DOHH2 (cell line): ENCODE measurements around the gene CIT.

Experiments
- H3F3A ChIP-seq: fragments of 200-600 bp; sonication (generic), shearing (Covaris generic); 2 replicates; pipeline ENCODE4 v1.6.0; 2016; ENCODE audit warnings: antibody characterized with exemption, mild to moderate bottlenecking; ENCODE audit not compliant: control insufficient read depth, insufficient read depth
- H3K27ac ChIP-seq: fragments of 200-600 bp; sonication (generic); 2 replicates; pipeline ENCODE4 v1.5.1; 2014; ENCODE audit warnings: low read depth, mild to moderate bottlenecking, low read length, moderate library complexity
- H3K27me3 ChIP-seq: fragments of 200-600 bp; sonication (generic); 2 replicates; pipeline ENCODE4 v1.6.1; 2014; ENCODE audit warnings: mild to moderate bottlenecking, low read length, mixed read lengths; ENCODE audit not compliant: control insufficient read depth
- H3K36me3 ChIP-seq: fragments of 200-600 bp; sonication (generic); 2 replicates; pipeline ENCODE4 v1.6.1; 2014; ENCODE audit warnings: mild to moderate bottlenecking, low read length, moderate library complexity, mixed read lengths; ENCODE audit not compliant: control insufficient read depth
- H3K4me1 ChIP-seq: fragments of 200-600 bp; sonication (generic); 2 replicates; pipeline ENCODE4 v1.6.1; 2014; ENCODE audit warnings: mild to moderate bottlenecking, low read length, mixed read lengths; ENCODE audit not compliant: control insufficient read depth
- H3K4me2 ChIP-seq: fragments of 200-600 bp; sonication (generic); 2 replicates; pipeline ENCODE4 v1.6.0; 2014; ENCODE audit warnings: mild to moderate bottlenecking, low read length, moderate library complexity
- H3K4me3 ChIP-seq: fragments of 200-600 bp; sonication (generic); 2 replicates; pipeline ENCODE4 v1.5.1; 2014; ENCODE audit warnings: mild to moderate bottlenecking, low read length, mixed read lengths
- H3K79me2 ChIP-seq: fragments of 200-600 bp; sonication (generic); 2 replicates; pipeline ENCODE4 v1.6.1; 2014; ENCODE audit warnings: mild to moderate bottlenecking, low read length, mixed read lengths; ENCODE audit not compliant: control insufficient read depth
- H3K9me2 ChIP-seq: fragments of 200-600 bp; sonication (generic); replicated peaks from 2 replicates; pipeline ENCODE4 v1.6.1; 2014; ENCODE audit warnings: mild to moderate bottlenecking, low read length, mixed read lengths; ENCODE audit not compliant: control insufficient read depth
- H3K9me3 ChIP-seq: fragments of 200-600 bp; sonication (generic); 2 replicates; pipeline ENCODE4 v1.6.1; 2014; ENCODE audit warnings: antibody characterized with exemption, low read length, mixed read lengths; ENCODE audit not compliant: control insufficient read depth, insufficient read depth
- H4K20me1 ChIP-seq: fragments of 200-600 bp; sonication (generic); 2 replicates; pipeline ENCODE4 v1.6.0; 2014; ENCODE audit warnings: low read depth, mild to moderate bottlenecking, antibody characterized with exemption, low read length, moderate library complexity; ENCODE audit not compliant: control insufficient read depth, insufficient read depth
- CTCF ChIP-seq: fragments of 200-600 bp; sonication (generic); IDR thresholded peaks from one replicate; pipeline ENCODE4 v1.5.1; 2014; ENCODE audit warnings: antibody characterized with exemption, mild to moderate bottlenecking, low read depth, low read length; ENCODE audit not compliant: poor library complexity, severe bottlenecking
- EZH2phosphoT487 ChIP-seq: fragments of 200-600 bp; sonication (generic); IDR thresholded peaks from 2 replicates; pipeline ENCODE4 v1.6.1; 2017; ENCODE audit warnings: borderline replicate concordance, mild to moderate bottlenecking, antibody characterized with exemption, low read length, moderate library complexity, mixed read lengths

Gene CIT

GRCh38 chr12:119684711-119685369 lies 192.3 kb downstream of the CIT start:
- Histone ChIP-seq H3F3A (peaks cover 18% of the 10 kb centered on the region), H3K27ac (no peak overlapping the region), H3K27me3 (no peaks in the 10 kb centered on the region), H3K36me3 (peaks cover 65% of the 10 kb centered on the region), H3K9me3 (no peaks in the 10 kb centered on the region), H3K4me3 (no peak overlapping the region), H3K9me2 (no peaks in the 10 kb centered on the region), H4K20me1 (no peaks in the 10 kb centered on the region), H3K4me1 (peaks cover 34% of the 10 kb centered on the region), H3K79me2 (no peaks in the 10 kb centered on the region), H3K4me2 (no peak overlapping the region)
- TF ChIP-seq CTCF (no peak), EZH2phosphoT487 (no peak)

DNA sequence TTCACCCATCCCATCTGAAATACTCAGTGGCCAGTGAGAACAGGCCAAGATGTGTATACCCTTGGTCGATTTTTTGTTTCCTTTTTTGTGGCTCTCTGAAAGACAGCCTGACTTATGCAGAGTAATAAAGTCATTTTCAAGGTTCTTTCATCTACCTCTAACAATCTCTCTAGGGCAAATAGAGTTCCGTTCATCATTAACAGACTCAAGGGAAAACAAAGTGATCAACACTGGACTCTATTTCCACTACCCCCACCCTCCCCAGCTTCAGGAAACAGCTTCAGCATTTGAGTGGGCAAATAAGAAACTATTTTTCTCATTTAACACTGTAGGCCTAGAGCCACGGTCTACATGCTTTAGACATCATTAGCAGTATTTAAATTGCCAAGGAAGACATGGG lies 193.3 kb downstream of the CIT start:
- no peaks in the 10 kb centered on the region for H3K9me3 ChIP-seq
- no peaks in the 10 kb centered on the region for H4K20me1 ChIP-seq
- peaks cover 34% of the 10 kb centered on the region for H3K4me1 ChIP-seq
- H3F3A ChIP-seq: peaks cover 18% of the 10 kb centered on the region
- H3K4me2 ChIP-seq: no peak overlapping the region
- no peaks in the 10 kb centered on the region for H3K9me2 ChIP-seq
- H3K27ac ChIP-seq: no peak overlapping the region
- H3K27me3 ChIP-seq: no peaks in the 10 kb centered on the region
- H3K4me3 ChIP-seq: no peak overlapping the region
- H3K79me2 ChIP-seq: no peaks in the 10 kb centered on the region
- H3K36me3 ChIP-seq: peaks cover 75% of the 10 kb centered on the region
- TF ChIP-seq CTCF (no peak), EZH2phosphoT487 (no peak)

GRCh38 chr12:119683413-119683812 lies 193.7 kb downstream of the CIT start:
- peaks cover 77% of the 10 kb centered on the region for H3K36me3 ChIP-seq
- H3K27ac ChIP-seq: no peak overlapping the region; the same call in 1 of the 2 replicates
- H3K79me2 ChIP-seq: no peaks in the 10 kb centered on the region

More at GRCh38 chr12:119683413-119683812, 193.7 kb downstream of the CIT start:
- H3K27me3 ChIP-seq: no peaks in the 10 kb centered on the region
- no peaks in the 10 kb centered on the region for H3K9me3 ChIP-seq
- TF ChIP-seq EZH2phosphoT487 (no peak), CTCF (no peak)
- no peaks in the 10 kb centered on the region for H3K9me2 ChIP-seq
- peaks cover 18% of the 10 kb centered on the region for H3F3A ChIP-seq
- no peaks in the 10 kb centered on the region for H4K20me1 ChIP-seq
- H3K4me3 ChIP-seq: no peak overlapping the region
- peaks cover 34% of the 10 kb centered on the region for H3K4me1 ChIP-seq
- H3K4me2 ChIP-seq: 0 out of 2 replicates have a peak overlapping the region, but pooled peaks have one; percentile 64
